ENCODE data around the gene SLC25A42.
A peak's percentile ranks its signal among the peaks of the same experiment; 100 is the strongest.

Gene SLC25A42

GRCh38 chr19:19111967-19112580 is 48.3 kb downstream of the SLC25A42 start:
- no peaks in the 10 kb centered on the region for H3F3A ChIP-seq (ENCODE audit: insufficient read depth, low read length)
- H3K36me3 ChIP-seq (replicated peaks; ENCODE audit: insufficient read depth, low read length), result no peaks in the 10 kb centered on the region
- no peak overlapping the region for H3K9ac ChIP-seq (ENCODE audit: low read length)
- H3K79me2 ChIP-seq (ENCODE audit: low read length), result no peaks in the 10 kb centered on the region
- TF ChIP-seq EZH2phosphoT487 (IDR thresholded peaks at IDR 0.05; ENCODE audit: low read length) (no peak), EZH2 (optimal IDR thresholded peaks at IDR 0.05; ENCODE audit: low read depth, low read length) (no peak), CTCF (IDR thresholded peaks at IDR 0.05; ENCODE audit: low read length) (no peak)
- DNase-seq, result no peak
- H3K9me2 ChIP-seq (replicated peaks; ENCODE audit: insufficient read depth, low read length), result no peaks in the 10 kb centered on the region
- H3K27ac ChIP-seq (ENCODE audit: low read length), result no peak overlapping the region
- H3K4me3 ChIP-seq (ENCODE audit: low read length), result no peak overlapping the region
- no peaks in the 10 kb centered on the region for H3K9me3 ChIP-seq (replicated peaks; ENCODE audit: insufficient read depth, low read length)
- H4K20me1 ChIP-seq (ENCODE audit: insufficient read depth, low read length), result no peaks in the 10 kb centered on the region
- H3K27me3 ChIP-seq (replicated peaks; ENCODE audit: insufficient read depth, low read length), result no peaks in the 10 kb centered on the region
- no peak overlapping the region for H2AFZ ChIP-seq (ENCODE audit: low read length)
- no peaks in the 10 kb centered on the region for H3K4me1 ChIP-seq (ENCODE audit: low read length)
- H3K4me2 ChIP-seq (ENCODE audit: low read depth, low read length), result no peak overlapping the region

- Histone ChIP-seq H3K36me3 (replicated peaks; ENCODE audit: insufficient read depth, low read length) (no peaks in the 10 kb centered on the region), H3K9me3 (replicated peaks; ENCODE audit: insufficient read depth, low read length) (no peaks in the 10 kb centered on the region), H3K79me2 (ENCODE audit: low read length) (no peaks in the 10 kb centered on the region), H3K4me1 (ENCODE audit: low read length) (no peaks in the 10 kb centered on the region), H3K4me3 (ENCODE audit: low read length) (no peak overlapping the region), H4K20me1 (ENCODE audit: insufficient read depth, low read length) (no peaks in the 10 kb centered on the region), H3K27me3 (replicated peaks; ENCODE audit: insufficient read depth, low read length) (no peaks in the 10 kb centered on the region), H3F3A (ENCODE audit: insufficient read depth, low read length) (no peaks in the 10 kb centered on the region), H3K27ac (ENCODE audit: low read length) (no peak overlapping the region), H3K9me2 (replicated peaks; ENCODE audit: insufficient read depth, low read length) (no peaks in the 10 kb centered on the region), H2AFZ (ENCODE audit: low read length) (no peak overlapping the region), H3K9ac (ENCODE audit: low read length) (no peak overlapping the region), H3K4me2 (ENCODE audit: low read depth, low read length) (no peak overlapping the region)
- TF ChIP-seq EZH2phosphoT487 (IDR thresholded peaks at IDR 0.05; ENCODE audit: low read length) (no peak), EZH2 (optimal IDR thresholded peaks at IDR 0.05; ENCODE audit: low read depth, low read length) (no peak), CTCF (IDR thresholded peaks at IDR 0.05; ENCODE audit: low read length) (no peak)
- DNase-seq, result no peak
These were observed 49.3 kb downstream of the SLC25A42 start for GRCh38 chr19:19113040-19113626.

- Histone ChIP-seq H3F3A (ENCODE audit: insufficient read depth, low read length) (no peaks in the 10 kb centered on the region), H3K4me1 (ENCODE audit: low read length) (no peaks in the 10 kb centered on the region)
These were observed 52.2 kb downstream of the SLC25A42 start for GRCh38 chr19:19115954-19116353.

More at GRCh38 chr19:19115954-19116353, 52.2 kb downstream of the SLC25A42 start:
- Histone ChIP-seq H3K79me2 (ENCODE audit: low read length) (no peaks in the 10 kb centered on the region), H3K9ac (ENCODE audit: low read length) (no peak overlapping the region), H3K36me3 (replicated peaks; ENCODE audit: insufficient read depth, low read length) (no peaks in the 10 kb centered on the region), H3K27ac (ENCODE audit: low read length) (no peak overlapping the region), H3K9me3 (replicated peaks; ENCODE audit: insufficient read depth, low read length) (no peaks in the 10 kb centered on the region), H3K4me3 (ENCODE audit: low read length) (no peak overlapping the region), H3K27me3 (replicated peaks; ENCODE audit: insufficient read depth, low read length) (no peaks in the 10 kb centered on the region), H4K20me1 (ENCODE audit: insufficient read depth, low read length) (no peaks in the 10 kb centered on the region), H3K4me2 (ENCODE audit: low read depth, low read length) (no peak overlapping the region), H2AFZ (ENCODE audit: low read length) (no peak overlapping the region), H3K9me2 (replicated peaks; ENCODE audit: insufficient read depth, low read length) (no peaks in the 10 kb centered on the region)
- DNase-seq, result peak; percentile 51
- TF ChIP-seq CTCF (IDR thresholded peaks at IDR 0.05; ENCODE audit: low read length) (peak; percentile 71), EZH2phosphoT487 (IDR thresholded peaks at IDR 0.05; ENCODE audit: low read length) (no peak)
